ENCODE data around the gene STAT5B. TPM values are rescaled to one million over a fixed set of nuclear protein-coding genes. Genes with fewer than 3 reads are reported as not detected.

STAT5B gene
- total and polyA plus RNA-seq, 2 of the 13 experiments (the other 11 are each of a cell fraction or from before 2014, with no cell fraction given) = 21.0 to 42.8 TPM

GRCh38 chr17:42153919-42154742, 122.1 kb downstream of the STAT5B start (continued):
- TF ChIP-seq BCL3 (CRISPR knock-in tag; IDR thresholded peaks at IDR 0.05) (no peak), SETDB1 (CRISPR knock-in tag; IDR thresholded peaks at IDR 0.05; ENCODE audit: borderline replicate concordance) (no peak), MAZ (IDR thresholded peaks at IDR 0.05; ENCODE audit: borderline replicate concordance, low read depth, low read length) (no peak), MAZ (CRISPR knock-in tag; IDR thresholded peaks at IDR 0.05; ENCODE audit: low read depth) (0 out of 2 replicates have a peak, but pooled peaks have one; percentile 41), ZNF598 (CRISPR knock-in tag; IDR thresholded peaks at IDR 0.05; ENCODE audit: borderline replicate concordance) (no peak), HMG20B (CRISPR knock-in tag; conservative IDR thresholded peaks at IDR 0.05) (0 out of 2 replicates have a peak, but pooled peaks have one; percentile 17), PRPF4 (IDR thresholded peaks at IDR 0.05; ENCODE audit: low read depth, low read length, poor library complexity, severe bottlenecking) (peak; percentile 22), ISL2 (CRISPR knock-in tag; IDR thresholded peaks at IDR 0.05) (no peak), BRD4 (CRISPR knock-in tag; IDR thresholded peaks at IDR 0.05) (no peak; the same call in 1 of the 2 replicates), NFYC (CRISPR knock-in tag; IDR thresholded peaks at IDR 0.05) (peak; percentile 33; the same call in 1 of the 2 replicates), THAP11 (CRISPR knock-in tag; IDR thresholded peaks at IDR 0.05) (0 out of 2 replicates have a peak, but pooled peaks have one; percentile 33), SOX6 (IDR thresholded peaks at IDR 0.05) (no peak), SOX6 (CRISPR knock-in tag; IDR thresholded peaks at IDR 0.05) (peak; percentile 65)
- TF ChIP-seq, protein P1, sequence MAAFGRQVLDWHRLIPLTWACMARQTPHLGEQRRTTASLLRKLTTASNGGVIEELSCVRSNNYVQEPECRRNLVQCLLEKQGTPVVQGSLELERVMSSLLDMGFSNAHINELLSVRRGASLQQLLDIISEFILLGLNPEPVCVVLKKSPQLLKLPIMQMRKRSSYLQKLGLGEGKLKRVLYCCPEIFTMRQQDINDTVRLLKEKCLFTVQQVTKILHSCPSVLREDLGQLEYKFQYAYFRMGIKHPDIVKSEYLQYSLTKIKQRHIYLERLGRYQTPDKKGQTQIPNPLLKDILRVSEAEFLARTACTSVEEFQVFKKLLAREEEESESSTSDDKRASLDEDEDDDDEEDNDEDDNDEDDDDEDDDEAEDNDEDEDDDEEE (CRISPR knock-in tag; IDR thresholded peaks at IDR 0.05) = 0 out of 2 replicates have a peak, but pooled peaks have one; percentile 63
- TF ChIP-seq, protein P2, sequence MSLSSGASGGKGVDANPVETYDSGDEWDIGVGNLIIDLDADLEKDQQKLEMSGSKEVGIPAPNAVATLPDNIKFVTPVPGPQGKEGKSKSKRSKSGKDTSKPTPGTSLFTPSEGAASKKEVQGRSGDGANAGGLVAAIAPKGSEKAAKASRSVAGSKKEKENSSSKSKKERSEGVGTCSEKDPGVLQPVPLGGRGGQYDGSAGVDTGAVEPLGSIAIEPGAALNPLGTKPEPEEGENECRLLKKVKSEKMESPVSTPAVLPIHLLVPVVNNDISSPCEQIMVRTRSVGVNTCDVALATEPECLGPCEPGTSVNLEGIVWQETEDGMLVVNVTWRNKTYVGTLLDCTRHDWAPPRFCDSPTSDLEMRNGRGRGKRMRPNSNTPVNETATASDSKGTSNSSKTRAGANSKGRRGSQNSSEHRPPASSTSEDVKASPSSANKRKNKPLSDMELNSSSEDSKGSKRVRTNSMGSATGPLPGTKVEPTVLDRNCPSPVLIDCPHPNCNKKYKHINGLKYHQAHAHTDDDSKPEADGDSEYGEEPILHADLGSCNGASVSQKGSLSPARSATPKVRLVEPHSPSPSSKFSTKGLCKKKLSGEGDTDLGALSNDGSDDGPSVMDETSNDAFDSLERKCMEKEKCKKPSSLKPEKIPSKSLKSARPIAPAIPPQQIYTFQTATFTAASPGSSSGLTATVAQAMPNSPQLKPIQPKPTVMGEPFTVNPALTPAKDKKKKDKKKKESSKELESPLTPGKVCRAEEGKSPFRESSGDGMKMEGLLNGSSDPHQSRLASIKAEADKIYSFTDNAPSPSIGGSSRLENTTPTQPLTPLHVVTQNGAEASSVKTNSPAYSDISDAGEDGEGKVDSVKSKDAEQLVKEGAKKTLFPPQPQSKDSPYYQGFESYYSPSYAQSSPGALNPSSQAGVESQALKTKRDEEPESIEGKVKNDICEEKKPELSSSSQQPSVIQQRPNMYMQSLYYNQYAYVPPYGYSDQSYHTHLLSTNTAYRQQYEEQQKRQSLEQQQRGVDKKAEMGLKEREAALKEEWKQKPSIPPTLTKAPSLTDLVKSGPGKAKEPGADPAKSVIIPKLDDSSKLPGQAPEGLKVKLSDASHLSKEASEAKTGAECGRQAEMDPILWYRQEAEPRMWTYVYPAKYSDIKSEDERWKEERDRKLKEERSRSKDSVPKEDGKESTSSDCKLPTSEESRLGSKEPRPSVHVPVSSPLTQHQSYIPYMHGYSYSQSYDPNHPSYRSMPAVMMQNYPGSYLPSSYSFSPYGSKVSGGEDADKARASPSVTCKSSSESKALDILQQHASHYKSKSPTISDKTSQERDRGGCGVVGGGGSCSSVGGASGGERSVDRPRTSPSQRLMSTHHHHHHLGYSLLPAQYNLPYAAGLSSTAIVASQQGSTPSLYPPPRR (CRISPR knock-in tag; IDR thresholded peaks at IDR 0.05; ENCODE audit: borderline replicate concordance) = no peak
- TF ChIP-seq, protein P3, sequence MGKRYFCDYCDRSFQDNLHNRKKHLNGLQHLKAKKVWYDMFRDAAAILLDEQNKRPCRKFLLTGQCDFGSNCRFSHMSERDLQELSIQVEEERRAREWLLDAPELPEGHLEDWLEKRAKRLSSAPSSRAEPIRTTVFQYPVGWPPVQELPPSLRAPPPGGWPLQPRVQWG (CRISPR knock-in tag; IDR thresholded peaks at IDR 0.05; ENCODE audit: borderline replicate concordance, low read depth) = no peak
- TF ChIP-seq, protein P4, sequence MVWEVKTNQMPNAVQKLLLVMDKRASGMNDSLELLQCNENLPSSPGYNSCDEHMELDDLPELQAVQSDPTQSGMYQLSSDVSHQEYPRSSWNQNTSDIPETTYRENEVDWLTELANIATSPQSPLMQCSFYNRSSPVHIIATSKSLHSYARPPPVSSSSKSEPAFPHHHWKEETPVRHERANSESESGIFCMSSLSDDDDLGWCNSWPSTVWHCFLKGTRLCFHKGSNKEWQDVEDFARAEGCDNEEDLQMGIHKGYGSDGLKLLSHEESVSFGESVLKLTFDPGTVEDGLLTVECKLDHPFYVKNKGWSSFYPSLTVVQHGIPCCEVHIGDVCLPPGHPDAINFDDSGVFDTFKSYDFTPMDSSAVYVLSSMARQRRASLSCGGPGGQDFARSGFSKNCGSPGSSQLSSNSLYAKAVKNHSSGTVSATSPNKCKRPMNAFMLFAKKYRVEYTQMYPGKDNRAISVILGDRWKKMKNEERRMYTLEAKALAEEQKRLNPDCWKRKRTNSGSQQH (CRISPR knock-in tag; IDR thresholded peaks at IDR 0.05; ENCODE audit: low read depth) = peak; percentile 80; the same call in 1 of the 2 replicates
- TF ChIP-seq, protein P5, sequence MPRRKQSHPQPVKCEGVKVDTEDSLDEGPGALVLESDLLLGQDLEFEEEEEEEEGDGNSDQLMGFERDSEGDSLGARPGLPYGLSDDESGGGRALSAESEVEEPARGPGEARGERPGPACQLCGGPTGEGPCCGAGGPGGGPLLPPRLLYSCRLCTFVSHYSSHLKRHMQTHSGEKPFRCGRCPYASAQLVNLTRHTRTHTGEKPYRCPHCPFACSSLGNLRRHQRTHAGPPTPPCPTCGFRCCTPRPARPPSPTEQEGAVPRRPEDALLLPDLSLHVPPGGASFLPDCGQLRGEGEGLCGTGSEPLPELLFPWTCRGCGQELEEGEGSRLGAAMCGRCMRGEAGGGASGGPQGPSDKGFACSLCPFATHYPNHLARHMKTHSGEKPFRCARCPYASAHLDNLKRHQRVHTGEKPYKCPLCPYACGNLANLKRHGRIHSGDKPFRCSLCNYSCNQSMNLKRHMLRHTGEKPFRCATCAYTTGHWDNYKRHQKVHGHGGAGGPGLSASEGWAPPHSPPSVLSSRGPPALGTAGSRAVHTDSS (CRISPR knock-in tag; conservative IDR thresholded peaks at IDR 0.05) = 0 out of 2 replicates have a peak, but pooled peaks have one; percentile 17
